Activated naive CD4-positive, alpha-beta T cell treated with anti-CD3 and anti-CD28 coated beads, Interleukin-2, amount 50 U/mL, for 24 hours (primary cell): Measurements from ENCODE around the gene HTRA3.
A peak's percentile ranks its signal among the peaks of the same experiment; 100 is the strongest.

ENCODE experiments used
- H3K27ac Mint-ChIP-seq: one replicate; pipeline ENCODE4 v1.8.0; 2021; ENCODE audit warnings: mild to moderate bottlenecking, mixed read lengths
- H3K27me3 Mint-ChIP-seq: one replicate; pipeline ENCODE4 v1.8.0; 2021; ENCODE audit warnings: mixed read lengths
- H3K36me3 Mint-ChIP-seq: one replicate; pipeline ENCODE4 v1.8.0; 2021; ENCODE audit warnings: mixed read lengths
- H3K4me1 Mint-ChIP-seq: one replicate; pipeline ENCODE4 v1.8.0; 2021; ENCODE audit warnings: mixed read lengths
- H3K4me3 Mint-ChIP-seq: one replicate; pipeline ENCODE4 v1.8.0; 2021; ENCODE audit warnings: mild to moderate bottlenecking, mixed read lengths
- H3K9me3 Mint-ChIP-seq: one replicate; pipeline ENCODE4 v1.8.0; 2021; ENCODE audit warnings: mixed read lengths

HTRA3 gene

DNA sequence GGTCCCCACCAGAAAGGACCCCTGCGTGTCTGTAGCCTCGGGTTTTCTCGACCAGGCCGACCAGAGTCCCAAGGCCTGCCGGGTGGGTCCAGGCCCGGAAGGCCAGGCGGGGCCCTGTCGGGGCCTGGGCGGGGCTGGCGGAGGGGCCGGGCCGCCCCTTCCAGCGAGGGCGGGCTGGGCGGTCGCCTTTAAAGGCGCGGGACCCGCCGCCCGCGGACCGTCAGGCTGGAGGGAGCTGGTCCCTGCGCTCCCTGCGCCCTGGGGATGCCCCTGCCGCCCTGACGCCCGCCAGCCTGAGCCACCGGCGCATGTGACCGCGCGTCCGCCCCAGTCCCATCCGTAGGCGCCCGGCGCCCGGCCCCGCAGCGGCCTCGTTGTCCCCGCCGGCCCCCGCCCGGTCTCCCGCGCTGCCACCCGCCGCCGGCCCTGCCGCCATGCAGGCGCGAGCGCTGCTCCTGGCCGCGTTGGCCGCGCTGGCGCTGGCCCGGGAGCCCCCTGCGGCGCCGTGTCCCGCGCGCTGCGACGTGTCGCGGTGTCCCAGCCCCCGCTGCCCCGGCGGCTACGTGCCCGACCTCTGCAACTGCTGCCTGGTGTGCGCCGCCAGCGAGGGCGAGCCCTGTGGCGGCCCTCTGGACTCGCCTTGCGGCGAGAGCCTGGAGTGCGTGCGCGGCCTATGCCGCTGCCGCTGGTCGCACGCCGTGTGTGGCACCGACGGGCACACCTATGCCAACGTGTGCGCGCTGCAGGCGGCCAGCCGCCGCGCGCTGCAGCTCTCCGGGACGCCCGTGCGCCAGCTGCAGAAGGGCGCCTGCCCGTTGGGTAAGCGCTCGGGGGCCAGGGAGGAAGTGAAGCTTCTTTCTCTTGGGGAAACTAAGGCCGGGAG lies at the start of gene HTRA3:
Gene HTRA3 (plus strand): TSS at position 220 of the 883 bp plus-strand sequence. CDS start 215 bp downstream, at position 435.
- H3K4me1 Mint-ChIP-seq: no peaks in the 10 kb centered on the region
- no peaks in the 10 kb centered on the region for H3K9me3 Mint-ChIP-seq
- H3K4me3 Mint-ChIP-seq: no peak within 1 kb of the TSS
- no peaks in the 10 kb centered on the region for H3K36me3 Mint-ChIP-seq
- no peak within 1 kb of the TSS for H3K27ac Mint-ChIP-seq
- H3K27me3 Mint-ChIP-seq: peaks cover 20% of the 10 kb centered on the region

DNA sequence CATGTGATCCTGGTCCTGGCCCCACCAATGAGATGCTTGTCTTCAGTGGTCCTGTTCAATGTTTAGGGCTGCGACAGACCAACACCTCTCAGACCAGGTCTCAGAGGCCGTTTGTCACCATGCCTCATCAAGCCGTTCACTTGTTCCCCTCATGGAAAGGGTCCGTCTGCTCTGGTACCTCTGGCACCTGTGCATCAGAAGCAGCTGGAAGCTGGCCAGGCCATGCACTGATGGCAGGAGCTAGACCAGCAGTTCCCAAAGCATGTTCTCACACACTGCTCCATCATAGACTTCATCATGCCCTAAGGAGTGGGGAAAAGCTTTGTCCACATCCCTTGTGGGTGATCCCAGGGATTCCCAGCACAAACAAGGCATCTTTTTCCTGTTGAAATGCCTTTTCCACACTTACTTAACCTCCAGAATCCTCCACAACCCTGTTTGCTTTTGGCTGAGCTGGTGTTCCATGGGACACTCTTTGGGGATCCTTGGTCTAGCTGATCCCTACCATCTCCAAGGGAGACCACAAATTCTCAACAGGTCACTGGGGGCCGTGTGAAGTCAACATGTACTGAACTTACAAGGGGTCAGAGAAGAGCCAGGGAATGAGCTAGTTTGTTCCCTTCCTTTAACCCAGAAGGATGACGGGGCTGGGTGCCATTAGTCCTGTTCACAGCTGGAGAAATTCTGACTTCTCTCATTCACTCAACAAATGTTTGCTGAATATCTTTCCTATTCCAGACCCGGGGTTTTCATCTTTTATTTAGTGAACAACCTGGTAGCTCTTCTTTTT lies 48.7 kb upstream of the HTRA3 start:
- Mint-ChIP-seq H3K27me3 (no peaks in the 10 kb centered on the region), H3K4me3 (no peak overlapping the region), H3K27ac (peak overlapping the region; percentile 78), H3K36me3 (peaks cover 7% of the 10 kb centered on the region), H3K9me3 (no peaks in the 10 kb centered on the region), H3K4me1 (peaks cover 14% of the 10 kb centered on the region)

DNA sequence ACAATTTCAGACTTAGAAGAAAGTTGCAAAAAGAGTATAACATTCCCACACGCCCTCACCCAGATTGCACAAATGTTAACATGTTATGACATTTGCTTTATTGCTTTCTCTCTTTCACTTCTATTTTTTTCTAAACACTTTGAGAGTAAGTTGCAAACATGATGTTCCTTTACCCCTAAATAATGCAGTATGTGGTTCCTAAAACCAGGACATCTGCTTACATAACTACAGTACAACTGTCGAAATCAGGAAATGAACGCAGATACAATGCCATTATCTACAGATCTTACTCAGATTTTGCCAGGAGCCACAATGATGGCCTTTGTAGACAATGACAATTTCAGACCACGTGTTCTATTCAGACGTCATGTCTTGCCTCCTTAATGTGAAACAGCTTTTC lies 48.1 kb upstream of the HTRA3 start:
- Mint-ChIP-seq H3K27ac (peak overlapping the region; percentile 78), H3K27me3 (no peaks in the 10 kb centered on the region), H3K4me3 (peak overlapping the region; percentile 15), H3K4me1 (peaks cover 15% of the 10 kb centered on the region), H3K36me3 (peaks cover 7% of the 10 kb centered on the region), H3K9me3 (no peaks in the 10 kb centered on the region)

DNA sequence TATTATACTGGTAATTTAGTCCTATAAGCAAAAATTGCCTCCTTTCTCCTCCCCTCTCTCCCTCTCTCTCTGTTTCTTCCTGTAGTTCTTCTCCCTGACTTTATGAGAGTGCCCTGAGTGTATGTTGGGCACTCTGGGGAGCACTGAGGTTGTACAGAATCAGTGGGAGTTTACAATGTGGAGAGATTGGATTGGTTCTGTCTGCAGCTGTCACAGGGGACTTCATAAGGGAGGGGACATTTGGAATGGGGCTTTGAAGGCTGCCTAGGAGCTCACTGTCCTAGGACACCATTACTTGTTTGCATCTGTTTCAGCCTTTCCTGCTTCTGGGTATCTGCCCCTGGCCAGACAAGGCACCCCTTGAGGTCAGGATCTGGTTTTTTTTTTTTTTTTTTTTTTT lies 47.6 kb upstream of the HTRA3 start:
- no peaks in the 10 kb centered on the region for H3K27me3 Mint-ChIP-seq
- H3K4me3 Mint-ChIP-seq: no peak overlapping the region
- H3K9me3 Mint-ChIP-seq: no peaks in the 10 kb centered on the region
- H3K27ac Mint-ChIP-seq: no peak overlapping the region
- H3K4me1 Mint-ChIP-seq: peaks cover 18% of the 10 kb centered on the region
- H3K36me3 Mint-ChIP-seq: peaks cover 7% of the 10 kb centered on the region

DNA sequence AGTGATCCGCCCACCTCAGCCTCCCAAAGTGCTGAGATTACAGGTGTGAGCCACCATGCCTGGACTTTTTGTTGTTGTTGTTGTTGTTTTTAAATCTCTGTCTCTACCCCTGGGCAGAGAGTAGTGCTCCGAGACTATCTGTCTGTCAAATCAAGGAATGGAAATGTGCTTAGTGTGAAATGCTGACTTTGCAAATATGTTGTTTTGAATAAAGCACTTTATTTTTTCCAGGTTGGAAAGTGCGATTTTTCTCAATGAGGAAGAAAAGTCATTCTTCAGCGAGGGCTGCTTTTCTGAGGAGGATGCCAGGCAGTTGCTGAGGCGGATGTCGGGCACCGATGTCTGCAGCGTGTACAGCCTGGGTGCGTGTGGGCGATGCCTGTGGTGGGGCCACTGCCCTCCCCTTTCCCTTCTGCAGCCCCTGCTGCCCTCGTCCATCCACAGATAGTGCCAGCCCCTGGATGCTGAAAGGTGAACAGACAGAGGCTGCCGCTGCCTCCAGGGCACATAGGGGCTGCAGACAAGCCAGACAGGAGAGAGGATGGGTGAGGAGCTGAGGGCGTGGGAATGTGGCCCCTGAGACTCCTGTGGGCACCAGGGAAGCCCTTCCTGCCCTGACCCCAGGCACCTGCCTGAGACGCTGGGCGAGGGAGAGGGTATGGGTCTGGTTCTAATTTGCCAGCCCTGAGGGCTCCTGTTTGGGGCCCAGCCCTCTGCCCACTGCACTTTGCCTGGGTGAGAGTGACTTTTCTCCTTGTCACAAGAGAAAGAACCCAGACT lies 46.8 kb upstream of the HTRA3 start:
- Mint-ChIP-seq H3K9me3 (no peaks in the 10 kb centered on the region), H3K4me1 (peaks cover 18% of the 10 kb centered on the region), H3K27me3 (no peaks in the 10 kb centered on the region), H3K36me3 (peaks cover 7% of the 10 kb centered on the region), H3K4me3 (no peak overlapping the region), H3K27ac (no peak overlapping the region)

DNA sequence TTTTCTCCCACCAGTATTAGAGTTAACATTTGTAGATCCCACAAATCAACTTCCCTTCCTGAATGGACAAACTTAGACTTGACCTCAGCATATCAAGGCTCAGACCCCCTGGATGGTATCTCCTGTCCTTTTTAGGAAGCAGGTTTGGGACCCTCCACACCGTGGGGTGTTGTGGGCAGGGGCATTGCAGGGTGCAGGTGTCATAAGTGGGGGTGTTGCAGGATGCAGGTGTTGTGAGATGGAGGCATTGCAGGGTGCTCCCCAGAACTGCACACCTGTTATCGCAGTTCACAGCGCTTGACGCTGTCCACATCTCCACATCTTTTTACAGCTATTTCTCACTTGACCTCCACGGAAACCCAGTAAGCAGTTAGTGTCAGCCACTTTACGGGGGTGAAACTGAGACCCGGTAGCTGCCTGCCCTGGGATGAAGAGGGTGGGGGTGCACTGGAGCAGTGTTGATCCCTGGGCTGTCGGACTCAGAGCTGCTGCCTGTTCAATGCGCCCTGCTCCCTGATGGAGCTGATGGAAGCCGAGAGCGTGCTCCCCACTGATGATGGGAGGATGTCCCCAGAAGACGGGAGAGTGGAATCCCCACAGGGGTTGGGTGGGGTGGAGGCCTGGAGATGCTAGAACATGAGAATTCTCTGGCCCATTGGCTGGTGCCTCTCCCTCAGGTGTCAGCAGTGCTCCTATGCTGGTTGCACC lies 45.1 kb upstream of the HTRA3 start:
- no peak overlapping the region for H3K4me3 Mint-ChIP-seq
- peaks cover 29% of the 10 kb centered on the region for H3K4me1 Mint-ChIP-seq
- no peak overlapping the region for H3K27ac Mint-ChIP-seq
- no peaks in the 10 kb centered on the region for H3K27me3 Mint-ChIP-seq
- H3K9me3 Mint-ChIP-seq: no peaks in the 10 kb centered on the region
- H3K36me3 Mint-ChIP-seq: peaks cover 7% of the 10 kb centered on the region

DNA sequence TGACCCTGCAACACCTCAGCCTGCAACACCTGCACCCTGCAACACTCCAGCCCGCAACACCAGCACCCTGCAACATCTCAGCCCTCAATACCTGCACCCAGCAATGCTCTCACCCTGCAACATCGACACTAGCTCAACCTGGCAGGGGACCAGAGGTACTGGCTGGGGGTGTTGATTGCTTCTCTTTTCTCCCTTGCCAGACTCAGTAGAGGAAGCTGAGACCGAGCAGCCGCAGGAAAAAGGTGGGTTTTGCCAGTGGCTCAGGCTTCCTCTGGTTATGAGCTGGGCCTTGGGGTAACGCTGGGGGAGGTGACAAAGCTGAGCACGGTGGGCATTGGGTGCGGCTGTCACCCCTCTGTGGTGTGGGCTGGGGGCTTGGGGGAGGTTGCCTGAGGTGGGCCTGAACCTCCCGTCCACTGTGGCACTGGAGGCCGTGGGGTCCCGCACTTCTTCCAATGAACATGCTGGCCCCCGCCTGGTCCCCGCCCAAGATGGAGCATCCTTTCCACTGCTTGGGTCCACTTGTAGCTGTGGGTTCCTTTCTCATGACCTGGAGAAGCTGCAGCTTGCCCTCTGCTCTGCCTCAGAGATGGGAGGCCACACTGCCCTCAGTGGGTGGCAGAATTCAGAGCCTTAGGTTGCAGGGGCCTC lies 44.5 kb upstream of the HTRA3 start:
- Mint-ChIP-seq H3K9me3 (no peaks in the 10 kb centered on the region), H3K27me3 (no peaks in the 10 kb centered on the region), H3K27ac (no peak overlapping the region), H3K4me3 (no peak overlapping the region), H3K4me1 (peaks cover 29% of the 10 kb centered on the region), H3K36me3 (peaks cover 5% of the 10 kb centered on the region)

DNA sequence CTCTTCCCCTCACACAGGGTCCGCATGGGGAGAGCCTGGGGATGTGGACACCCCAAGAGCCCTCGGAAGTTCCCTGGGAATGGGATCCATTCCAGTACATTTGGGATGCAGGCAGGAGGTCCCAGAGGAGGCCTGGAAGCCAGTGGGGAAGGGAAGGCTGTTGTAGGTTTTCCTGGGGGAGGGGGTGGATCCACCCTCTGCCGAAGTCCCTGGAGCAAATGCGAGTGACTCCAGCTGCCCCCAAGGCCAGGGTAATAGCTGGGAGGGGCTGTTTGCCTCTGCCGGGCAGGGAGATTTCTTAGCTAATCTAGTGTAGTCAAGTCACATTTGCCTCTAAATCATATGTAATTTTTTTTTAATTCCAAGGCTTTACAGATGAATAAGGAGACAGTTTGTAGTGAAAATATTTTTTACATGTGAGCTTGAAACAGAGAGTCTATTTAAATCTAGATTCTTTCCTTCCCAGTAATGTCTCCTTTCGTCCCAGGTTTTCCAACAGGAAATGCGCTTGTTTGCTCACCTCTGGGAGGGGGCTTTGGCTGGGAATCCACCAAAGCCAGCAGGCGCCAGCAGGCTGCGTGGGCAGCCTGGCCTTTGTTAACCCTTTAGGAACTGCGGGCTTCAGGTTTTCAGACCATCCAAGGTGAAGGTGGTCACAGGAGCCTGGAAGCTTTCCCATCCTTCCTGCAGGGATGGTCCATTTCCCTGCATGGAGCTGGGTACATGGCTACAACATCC lies 43.7 kb upstream of the HTRA3 start:
- Mint-ChIP-seq H3K36me3 (peaks cover 3% of the 10 kb centered on the region), H3K27ac (no peak overlapping the region), H3K4me3 (no peak overlapping the region)

DNA sequence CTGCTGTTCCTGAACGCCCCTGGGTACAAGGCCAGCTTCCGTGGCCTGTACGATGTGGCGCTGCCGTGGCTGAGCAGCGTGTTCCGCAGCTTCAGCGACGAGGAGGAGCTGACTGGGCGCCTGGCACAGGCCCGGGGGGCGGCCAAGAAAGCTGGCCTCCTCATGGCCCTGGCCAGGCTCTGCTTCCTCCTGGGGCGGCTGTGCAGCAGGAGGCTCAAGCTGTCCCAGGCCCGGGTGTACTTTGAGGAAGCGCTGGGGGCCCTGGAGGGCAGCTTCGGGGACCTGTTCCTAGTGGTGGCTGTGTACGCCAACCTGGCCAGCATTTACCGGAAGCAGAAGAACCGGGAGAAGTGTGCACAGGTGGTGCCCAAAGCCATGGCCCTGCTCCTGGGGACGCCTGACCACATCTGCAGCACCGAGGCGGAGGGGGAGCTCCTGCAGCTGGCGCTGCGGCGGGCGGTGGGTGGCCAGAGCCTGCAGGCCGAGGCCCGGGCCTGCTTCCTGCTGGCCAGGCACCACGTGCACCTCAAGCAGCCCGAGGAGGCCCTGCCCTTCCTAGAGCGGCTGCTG lies 42.3 kb upstream of the HTRA3 start:
- Mint-ChIP-seq H3K27ac (no peak overlapping the region), H3K4me1 (peaks cover 23% of the 10 kb centered on the region), H3K4me3 (no peak overlapping the region)

More for the DNA sequence above, 43.7 kb upstream of the HTRA3 start:
- no peaks in the 10 kb centered on the region for H3K9me3 Mint-ChIP-seq
- H3K27me3 Mint-ChIP-seq: no peaks in the 10 kb centered on the region
- H3K4me1 Mint-ChIP-seq: peaks cover 30% of the 10 kb centered on the region

DNA sequence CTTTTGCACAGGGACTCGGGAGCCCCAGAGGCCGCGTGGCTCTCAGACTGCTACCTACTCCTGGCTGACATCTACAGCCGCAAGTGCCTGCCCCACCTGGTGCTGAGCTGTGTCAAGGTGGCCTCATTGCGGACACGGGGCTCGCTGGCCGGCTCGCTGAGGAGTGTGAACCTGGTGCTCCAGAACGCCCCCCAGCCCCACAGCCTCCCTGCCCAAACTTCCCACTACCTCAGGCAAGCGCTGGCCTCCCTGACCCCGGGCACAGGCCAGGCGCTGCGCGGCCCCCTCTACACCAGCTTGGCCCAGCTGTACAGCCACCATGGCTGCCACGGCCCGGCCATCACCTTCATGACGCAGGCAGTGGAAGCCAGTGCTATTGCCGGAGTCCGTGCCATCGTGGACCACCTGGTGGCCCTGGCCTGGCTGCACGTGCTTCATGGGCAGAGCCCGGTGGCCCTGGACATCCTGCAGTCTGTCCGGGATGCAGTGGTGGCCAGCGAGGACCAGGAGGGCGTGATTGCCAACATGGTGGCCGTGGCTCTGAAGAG lies 41.7 kb upstream of the HTRA3 start:
- Mint-ChIP-seq H3K4me1 (peaks cover 23% of the 10 kb centered on the region), H3K9me3 (no peaks in the 10 kb centered on the region), H3K4me3 (no peak overlapping the region), H3K27ac (no peak overlapping the region), H3K27me3 (no peaks in the 10 kb centered on the region), H3K36me3 (no peaks in the 10 kb centered on the region)

More for the DNA sequence above, 42.3 kb upstream of the HTRA3 start:
- no peaks in the 10 kb centered on the region for H3K27me3 Mint-ChIP-seq
- no peaks in the 10 kb centered on the region for H3K9me3 Mint-ChIP-seq
- no peaks in the 10 kb centered on the region for H3K36me3 Mint-ChIP-seq

DNA sequence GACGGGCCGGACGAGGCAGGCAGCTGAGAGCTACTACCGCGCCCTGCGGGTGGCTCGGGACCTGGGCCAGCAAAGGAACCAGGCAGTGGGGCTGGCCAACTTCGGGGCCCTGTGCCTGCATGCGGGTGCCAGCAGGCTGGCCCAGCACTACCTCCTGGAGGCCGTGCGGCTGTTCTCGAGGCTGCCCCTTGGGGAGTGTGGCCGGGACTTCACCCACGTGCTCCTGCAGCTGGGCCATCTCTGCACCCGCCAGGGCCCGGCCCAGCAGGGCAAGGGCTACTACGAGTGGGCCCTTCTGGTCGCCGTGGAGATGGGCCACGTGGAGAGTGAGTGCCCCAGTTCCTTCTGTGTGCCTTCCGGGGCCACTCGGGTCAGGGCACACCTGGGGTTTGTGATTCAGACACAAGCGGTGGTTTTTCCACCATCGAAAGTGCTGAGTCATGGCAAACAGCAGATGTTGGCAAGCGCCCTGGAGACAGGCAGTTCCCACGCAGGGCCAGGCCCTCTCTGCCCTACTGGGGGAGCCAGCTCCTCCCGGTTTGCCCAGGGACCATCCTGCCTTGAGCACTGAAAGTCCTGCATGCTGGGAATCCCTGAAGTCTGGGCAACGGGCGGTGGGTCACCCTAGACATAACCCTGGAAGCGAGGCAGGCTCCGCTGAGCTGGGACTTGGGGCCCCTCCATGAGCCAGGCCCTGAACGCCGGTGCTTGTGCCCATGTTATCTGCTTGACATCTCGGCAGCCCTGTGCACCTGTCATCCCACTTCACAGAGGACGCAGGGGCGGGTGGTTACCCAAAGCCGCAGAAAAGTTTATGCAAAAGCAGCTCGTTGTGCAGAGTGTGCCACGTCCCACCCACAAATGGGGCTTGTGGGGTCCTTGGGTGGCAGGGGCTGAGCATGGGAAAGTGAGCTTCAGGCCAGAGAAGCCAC lies 41.0 kb upstream of the HTRA3 start:
- Mint-ChIP-seq H3K27me3 (no peaks in the 10 kb centered on the region), H3K4me1 (peaks cover 23% of the 10 kb centered on the region), H3K9me3 (no peaks in the 10 kb centered on the region), H3K27ac (peak overlapping the region; percentile 93), H3K36me3 (no peaks in the 10 kb centered on the region), H3K4me3 (peak overlapping the region; percentile 78)

DNA sequence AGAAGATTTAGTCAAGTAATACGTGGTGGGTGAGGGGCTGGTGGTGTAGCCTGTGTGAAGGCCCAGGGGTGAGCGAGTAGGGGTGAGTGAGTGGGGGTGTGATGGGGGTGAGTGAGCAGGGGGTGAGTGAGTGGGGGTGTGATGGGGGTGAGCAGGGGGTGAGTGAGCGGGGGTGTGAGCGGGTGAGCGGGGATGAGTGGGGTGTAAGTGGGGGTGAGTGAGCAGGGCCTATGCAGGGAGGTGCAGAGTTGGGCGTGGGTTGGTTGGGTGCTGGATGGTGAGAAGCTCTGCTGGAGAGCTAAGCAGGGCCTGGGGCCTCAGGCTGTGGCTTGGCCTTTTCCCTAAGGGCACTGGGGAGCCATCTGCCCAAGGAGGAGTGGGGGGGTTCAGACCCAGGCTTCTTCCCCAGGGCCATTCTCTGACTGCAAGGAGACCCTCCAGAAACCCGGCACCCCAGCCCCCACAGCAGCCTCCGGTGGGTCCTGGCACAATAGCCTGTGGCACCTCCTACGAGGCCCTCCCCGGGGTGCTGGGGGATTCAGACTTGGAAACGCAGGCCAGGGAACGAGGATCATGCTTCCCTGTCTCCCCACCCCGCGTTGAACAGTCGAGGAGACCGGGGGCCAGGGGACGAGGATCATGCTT lies 40.1 kb upstream of the HTRA3 start:
- H3K27me3 Mint-ChIP-seq: no peaks in the 10 kb centered on the region
- peak overlapping the region; percentile 93 for H3K27ac Mint-ChIP-seq
- H3K4me1 Mint-ChIP-seq: peaks cover 23% of the 10 kb centered on the region
- no peaks in the 10 kb centered on the region for H3K36me3 Mint-ChIP-seq
- H3K9me3 Mint-ChIP-seq: no peaks in the 10 kb centered on the region
- H3K4me3 Mint-ChIP-seq: peak overlapping the region; percentile 78
